K562 (cell line): Measurements from ENCODE around the gene SCARF1. TPM values are rescaled to one million over a fixed set of nuclear protein-coding genes. Genes with fewer than 3 reads are reported as not detected.

ENCODE experiments used
- ATAC-seq: fragments of 200-7000 bp; cut with Tn5 transposase; 3 replicates; pipeline ENCODE4 v1.9.1; 2020; ENCODE audit warnings: moderate library complexity
- BruUV-seq: library from RNA; stranded (reverse); fragments of 400-500 nt; replicated peaks from 2 replicates; lab custom pipeline; 2021; lab: Mats Ljungman, UMichigan
- CTCF ChIA-PET: fragments of 300-600 bp; formaldehyde crosslinking; extraction: SDS; loops from one replicate; lab custom pipeline; 2021; ENCODE audit warnings: low intra/inter-chr PET ratio; lab: Yijun Ruan, JAX
- POLR2A ChIA-PET: fragments of 300-600, 350-650 bp; sonication (Branson Sonifier 250); formaldehyde crosslinking; extraction: SDS; loops from one replicate; lab custom pipeline; 2021; ENCODE audit warnings: antibody characterized with exemption, inconsistent platforms; lab: Yijun Ruan, JAX
- DNase-seq, 4 experiments: peaks; one replicate each; pipeline versions ENCODE4 v3.0.0 to v3.0.0-alpha.2; 2011 to 2018; ENCODE audit warnings: low spot score in 3 of 4, mixed read lengths in 3 of 4; ENCODE audit errors: extremely low read depth in 1 of 4
- FAIRE-seq: peaks from 2 replicates; lab custom pipeline; 2011; peaks lifted over from hg19 to GRCh38; lab: Jason Lieb, UNC
- H2AFZ ChIP-seq: 2 replicates; pipeline ENCODE4 v1.6.0; 2011; ENCODE audit warnings: low read depth, low read length, control low read depth, inconsistent platforms
- H3K27ac ChIP-seq: fragments of 200-600 bp; 3 replicates; pipeline ENCODE4 v1.8.0; 2011; ENCODE audit warnings: low read depth, mild to moderate bottlenecking, control low read depth, inconsistent platforms, low read length, moderate library complexity, mixed read lengths; ENCODE audit errors: extremely low read depth
- H3K27me3 ChIP-seq, 2 experiments: fragments of 300-600 bp in 1 of 2; 2 replicates in 1 of 2; 3 replicates in 1 of 2; pipeline versions ENCODE4 v1.6.0 to v1.8.0; 2011; ENCODE audit warnings: inconsistent platforms in 2 of 2, low read length in 2 of 2, mild to moderate bottlenecking in 1 of 2, mixed read lengths in 1 of 2, moderate library complexity in 1 of 2; ENCODE audit not compliant: control insufficient read depth in 2 of 2, insufficient read depth in 2 of 2
- H3K36me3 ChIP-seq: fragments of 300-600 bp; 3 replicates; pipeline ENCODE4 v1.8.0; 2011; ENCODE audit warnings: mild to moderate bottlenecking, low read length, inconsistent platforms; ENCODE audit not compliant: control insufficient read depth, insufficient read depth
- H3K4me1 ChIP-seq, 2 experiments: fragments of 200-600 bp in 1 of 2; replicated peaks in 1 of 2; 2 replicates in 1 of 2; 3 replicates in 1 of 2; pipeline versions ENCODE4 v1.5.1 to v1.8.0; 2011; ENCODE audit warnings: inconsistent platforms in 2 of 2, low read length in 2 of 2, mild to moderate bottlenecking in 1 of 2, mixed read lengths in 1 of 2, moderate library complexity in 1 of 2; ENCODE audit not compliant: control insufficient read depth in 2 of 2, insufficient read depth in 2 of 2
- H3K4me2 ChIP-seq: 2 replicates; pipeline ENCODE4 v1.6.1; 2011; ENCODE audit warnings: low read length, control low read depth, inconsistent platforms, mixed read lengths; ENCODE audit not compliant: insufficient read depth
- H3K4me3 ChIP-seq: fragments of 200-600 bp; sonication (generic), shearing (Covaris generic); 2 replicates; pipeline ENCODE4 v1.5.1; 2016; ENCODE audit warnings: control low read depth, inconsistent platforms
- H3K79me2 ChIP-seq: fragments of 200-600 bp; 3 replicates; pipeline ENCODE4 v1.8.0; 2011; ENCODE audit warnings: low read length, inconsistent platforms; ENCODE audit not compliant: control insufficient read depth, insufficient read depth
- H3K9ac ChIP-seq, 2 experiments: 2 replicates each; pipeline versions ENCODE4 v1.6.0 to v1.6.1; 2011; ENCODE audit warnings: low read depth in 2 of 2, low read length in 2 of 2, control low read depth in 1 of 2, inconsistent platforms in 1 of 2, mild to moderate bottlenecking in 1 of 2, mixed read lengths in 1 of 2; ENCODE audit not compliant: insufficient read depth in 1 of 2
- H3K9me1 ChIP-seq: one replicate; pipeline ENCODE4 v1.6.0; 2011; ENCODE audit warnings: inconsistent platforms, mild to moderate bottlenecking, low read length, moderate library complexity; ENCODE audit not compliant: control insufficient read depth, insufficient read depth
- H3K9me3 ChIP-seq: replicated peaks from 2 replicates; pipeline ENCODE4 v1.5.1; 2011; ENCODE audit warnings: low read depth, low read length, inconsistent platforms; ENCODE audit not compliant: control insufficient read depth, insufficient read depth
- H4K20me1 ChIP-seq: replicated peaks from 2 replicates; pipeline ENCODE4 v1.6.1; 2011; ENCODE audit warnings: low read length, inconsistent platforms, mixed read lengths; ENCODE audit not compliant: control insufficient read depth, insufficient read depth
- HCFC1 ChIP-seq: IDR thresholded peaks from 2 replicates; pipeline ENCODE4 v1.6.1; 2012; ENCODE audit warnings: low read depth, low read length, improper control_type of control experiment
- KLF1 ChIP-seq: fragments of 450-650 bp; IDR thresholded peaks from 2 replicates; pipeline ENCODE4 v1.6.1; 2016; ENCODE audit warnings: missing genetic modification characterization, missing compliant biosample characterization
- MXD1 ChIP-seq: fragments of 250-450 bp; sonication (Bioruptor Pico); IDR thresholded peaks from 2 replicates; pipeline ENCODE4 v1.8.0; 2021; ENCODE audit warnings: borderline replicate concordance, mild to moderate bottlenecking, moderate library complexity; ENCODE audit not compliant: poor library complexity, severe bottlenecking
- NEUROD1 ChIP-seq: fragments of 150-350 bp; IDR thresholded peaks from 2 replicates; pipeline ENCODE4 v1.6.1; 2014; ENCODE audit warnings: borderline replicate concordance, low read length, low read depth; ENCODE audit not compliant: partially characterized antibody
- PCBP1 ChIP-seq: fragments of 200-400 bp; formaldehyde crosslinking; IDR thresholded peaks from 2 replicates; pipeline ENCODE4 v1.6.1; 2018; ENCODE audit warnings: mild to moderate bottlenecking, low read depth, low read length; ENCODE audit not compliant: poor library complexity, severe bottlenecking
- RBM34 ChIP-seq: fragments of 200-400 bp; formaldehyde crosslinking; IDR thresholded peaks from 2 replicates; pipeline ENCODE4 v1.6.1; 2018; ENCODE audit warnings: low read length, borderline replicate concordance; ENCODE audit not compliant: insufficient read depth
- SRF ChIP-seq, 2 experiments: fragments of 250-450, 450-650 bp in 1 of 2; sonication (Bioruptor Pico) in 1 of 2; sonication (generic) in 1 of 2; formaldehyde crosslinking; IDR thresholded peaks; 2 replicates each; pipeline versions ENCODE4 v1.5.0 to v1.5.1; 2020 to 2022; ENCODE audit warnings: mild to moderate bottlenecking in 1 of 2, missing genetic modification reagents in 1 of 2
- ZC3H8 ChIP-seq: fragments of 450-650 bp; IDR thresholded peaks from 2 replicates; pipeline ENCODE4 v1.6.1; 2017
- ZNF217 ChIP-seq: sonication (generic); formaldehyde crosslinking; IDR thresholded peaks from 2 replicates; pipeline ENCODE4 v1.8.0; 2022; ENCODE audit warnings: mild to moderate bottlenecking, missing genetic modification reagents
- ZNF668 ChIP-seq: fragments of 250-450 bp; sonication (Bioruptor Pico); IDR thresholded peaks from 2 replicates; pipeline ENCODE4 v1.8.0; 2022; ENCODE audit warnings: mild to moderate bottlenecking, inconsistent platforms
- ZNF696 ChIP-seq: fragments of 250-450 bp; sonication (Bioruptor Pico); conservative IDR thresholded peaks from 2 replicates; pipeline ENCODE4 v1.4.0; 2020; ENCODE audit warnings: mild to moderate bottlenecking, moderate library complexity
- WGBS: fragments of 100-300 bp; shearing (Covaris generic); methylation state at CpG from one replicate; pipeline ENCODE4 v1.1.6; 2016; ENCODE audit warnings: low coverage, mixed read lengths; ENCODE audit not compliant: insufficient coverage; ENCODE audit errors: missing lambda C conversion rate; 5-methylcytosine and 5-hydroxymethylcytosine counted together
- in situ Hi-C: fragments of 300-500 bp; cut with MboI; formaldehyde crosslinking; loops from 4 replicates; pipeline ENCODE4 v1.15.0; 2018; ENCODE audit warnings: inconsistent platforms, mixed read lengths
- intact Hi-C: fragments of 100-400 bp; cut with micrococcal nuclease; formaldehyde crosslinking; loops from 2 replicates; pipeline ENCODE4 v1.14.2; 2022
- polyA plus RNA-seq, 8 experiments: library from polyadenylated mRNA; depleted of rRNA in 4 of 8; stranded (reverse) in 5 of 8; unstranded in 3 of 8; fragments of >200 nt; fragmentation: Nextera tagmentation in 2 of 8; fragmentation: Illumina TruSeq in 1 of 8; extraction: Ambion mirVana in 2 of 8; extraction: Trizol in 1 of 8; gene quantifications; 2 replicates each; pipeline versions ENCODE4 v1.2.1 to v1.2.3, GENCODE V29; 2011 to 2014; ENCODE audit warnings: inconsistent platforms in 1 of 8, missing spikeins in 1 of 8
- total RNA-seq, 7 experiments: library from RNA; depleted of rRNA in 6 of 7; stranded (reverse); fragments of >200 nt in 6 of 7; fragmentation: Illumina TruSeq in 2 of 7; extraction: Trizol in 2 of 7; gene quantifications; 2 replicates each; pipeline versions ENCODE4 v1.2.1 to v1.2.3, GENCODE V29; 2011 to 2021; ENCODE audit warnings: low replicate concordance in 1 of 7

Gene SCARF1
- total and polyA plus RNA-seq, 9 of the 15 experiments (the other 6 are each of a cell fraction or from before 2014, with no cell fraction given): 0.04 to 2.1 (median 0.63) TPM

DNA sequence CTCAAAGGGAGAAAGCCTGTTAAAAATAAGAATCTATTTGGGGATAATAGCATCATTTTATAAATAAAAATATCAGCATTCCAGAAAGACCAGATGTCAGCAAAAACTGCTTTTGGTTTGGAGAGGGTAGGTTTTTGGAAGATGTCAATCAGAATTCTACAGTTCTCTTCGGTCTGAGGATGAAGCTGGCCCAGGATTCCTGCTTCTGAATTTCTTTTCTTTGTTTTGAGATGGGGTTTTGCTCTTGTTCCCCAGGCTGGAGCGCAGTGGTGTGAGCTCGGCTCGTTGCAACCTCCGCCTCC, 52.0 kb downstream of the SCARF1 start:
- intact Hi-C loops: no loop called here
- no peaks in the 10 kb centered on the region for H3K9me3 ChIP-seq
- TF ChIP-seq KLF1 (tag): no peak
- TF ChIP-seq ZNF668: no peak
- TF ChIP-seq NEUROD1: no peak
- no peak for TF ChIP-seq HCFC1
- no peak for TF ChIP-seq ZNF217
- TF ChIP-seq ZNF696 (CRISPR knock-in tag): no peak
- TF ChIP-seq MXD1: no peak
- no peak for TF ChIP-seq RBM34
- no peak for TF ChIP-seq ZC3H8
- no peak for TF ChIP-seq SRF (CRISPR knock-in tag; IDR thresholded peaks at IDR 0.05)
- no peak for TF ChIP-seq PCBP1
- TF ChIP-seq, all 486 proteins: peak for 0
- no peak overlapping the region for H3K4me3 ChIP-seq
- peaks cover 3% of the 10 kb centered on the region for H3K9me1 ChIP-seq
- H3K4me1 ChIP-seq: peaks cover 12 to 28% of the 10 kb centered on the region in 2 experiments; a peak in 4 of 5 replicates
- in situ Hi-C loops: no loop called here
- no peaks in the 10 kb centered on the region for H3K36me3 ChIP-seq
- no TSS peak for BruUV-seq
- no peak overlapping the region for H3K27ac ChIP-seq
- WGBS: 85% methylated on average over 2 of the region's 5 CpGs
- ATAC-seq (no peak), FAIRE-seq (no peak), DNase-seq (no peak)
- no peak overlapping the region for H3K9ac ChIP-seq
- no peak overlapping the region for H2AFZ ChIP-seq
- no peaks in the 10 kb centered on the region for H3K27me3 ChIP-seq
- H3K4me2 ChIP-seq: no peak overlapping the region
- H4K20me1 ChIP-seq: no peaks in the 10 kb centered on the region; the same call in 1 of the 2 replicates
- H3K79me2 ChIP-seq: no peaks in the 10 kb centered on the region
- CTCF ChIA-PET: no interaction called here
- POLR2A ChIA-PET: interaction anchor here (0.6 kb wide), 1 partner anchor 35 kb away, joined by 3 read pairs; the partner anchor contains the start of gene SLC43A2
